D721Med (cell line): ENCODE data around the gene ANO10.

Experiments
- DNase-seq: peaks from one replicate; pipeline ENCODE4 v3.0.0; 2011; ENCODE audit warnings: low spot score; ENCODE audit not compliant: insufficient read length
- FAIRE-seq: peaks from 2 replicates; lab custom pipeline; 2011; peaks lifted over from hg19 to GRCh38; lab: Jason Lieb, UNC
- CTCF ChIP-seq: IDR thresholded peaks from 2 replicates; pipeline ENCODE4 v1.5.1; 2012; ENCODE audit warnings: mild to moderate bottlenecking, control low read depth; ENCODE audit not compliant: insufficient read depth; ENCODE audit errors: missing control alignments

ANO10 gene

GRCh38 chr3:43411429-43411828, 210.4 kb downstream of the ANO10 start:
- TF ChIP-seq CTCF, result no peak
- DNase-seq (no peak), FAIRE-seq (no peak)

- TF ChIP-seq CTCF, result no peak
- no peak for FAIRE-seq
These were observed 211.2 kb downstream of the ANO10 start for GRCh38 chr3:43410592-43410991.

GRCh38 chr3:43409506-43409905, 212.3 kb downstream of the ANO10 start:
- FAIRE-seq (no peak), DNase-seq (no peak)
- TF ChIP-seq CTCF, result no peak

More at GRCh38 chr3:43410592-43410991, 211.2 kb downstream of the ANO10 start:
- DNase-seq, result no peak

- FAIRE-seq (no peak), DNase-seq (no peak)
- no peak for TF ChIP-seq CTCF
These were observed 215.2 kb downstream of the ANO10 start for GRCh38 chr3:43406643-43407023.

- no peak for FAIRE-seq
- DNase-seq, result no peak
- TF ChIP-seq CTCF, result no peak
These were observed 215.7 kb downstream of the ANO10 start for GRCh38 chr3:43405888-43406642.

- FAIRE-seq, result no peak
- TF ChIP-seq CTCF, result no peak
- no peak for DNase-seq
These were observed 220.8 kb downstream of the ANO10 start for GRCh38 chr3:43400781-43401730.
